Stimulated activated CD4-positive, alpha-beta T cell treated with anti-CD3 and anti-CD28 coated beads, Interleukin-15, amount 100 ng/mL, for 1 hour (primary cell): ENCODE measurements around the gene FAM184B.
"Not testable (repeated sequence)": the region's sequence is repeated elsewhere in the genome, so short reads cannot be mapped to it uniquely, and the experiment has no call there.

Experiments
- DNase-seq, 2 donors: peaks; one replicate each; pipeline ENCODE4 v3.0.0-alpha.2; 2020; ENCODE audit warnings: low read depth in 1 of 2, low spot score in 1 of 2

The FAM184B gene

DNA sequence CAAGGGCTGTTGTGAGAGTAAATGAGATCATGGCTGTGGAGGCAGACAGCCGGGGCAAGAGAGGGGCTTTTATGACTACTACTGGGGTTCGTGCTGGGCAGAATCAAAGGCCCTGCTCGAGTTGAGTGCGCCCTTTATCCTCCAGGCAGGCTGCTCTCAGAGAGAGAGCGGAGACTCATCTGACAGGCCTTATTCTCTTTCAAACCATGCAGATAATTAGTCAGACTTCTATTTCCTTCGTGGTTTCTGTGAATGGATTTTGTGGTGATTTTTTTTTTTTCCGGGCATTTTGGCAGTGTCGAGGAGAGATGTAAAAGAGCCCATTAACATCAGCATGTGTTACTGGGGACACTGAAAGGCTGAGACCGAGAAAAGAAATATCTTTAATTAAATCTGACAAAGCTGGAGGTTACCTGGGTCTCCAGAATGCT, 93.4 kb downstream of the FAM184B start:
- DNase-seq = no peak

- DNase-seq = no peak
Measured at GRCh38 chr4:17687237-17687857, 94.1 kb downstream of the FAM184B start.

GRCh38 chr4:17684648-17685047, 96.8 kb downstream of the FAM184B start:
- not testable (repeated sequence) for DNase-seq

DNA sequence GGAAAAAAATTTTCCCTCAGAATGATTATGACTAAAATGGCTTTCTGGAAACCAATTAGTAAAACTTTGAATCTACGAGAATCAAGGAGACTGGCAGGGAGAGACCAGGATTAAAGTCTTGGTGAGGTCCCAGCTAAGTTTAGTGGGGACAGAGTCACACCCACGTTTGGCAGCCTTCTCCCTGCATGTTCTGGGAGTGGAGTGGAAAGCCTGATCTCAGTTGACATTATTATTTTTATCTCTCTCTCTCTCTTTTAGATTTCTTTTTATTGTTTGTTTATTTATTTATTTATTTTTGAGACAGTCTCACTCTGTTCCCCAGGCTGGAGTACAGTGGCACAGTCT, 99.2 kb downstream of the FAM184B start:
- DNase-seq = no peak

GRCh38 chr4:17681281-17682221, 99.9 kb downstream of the FAM184B start:
- no peak for DNase-seq

DNA sequence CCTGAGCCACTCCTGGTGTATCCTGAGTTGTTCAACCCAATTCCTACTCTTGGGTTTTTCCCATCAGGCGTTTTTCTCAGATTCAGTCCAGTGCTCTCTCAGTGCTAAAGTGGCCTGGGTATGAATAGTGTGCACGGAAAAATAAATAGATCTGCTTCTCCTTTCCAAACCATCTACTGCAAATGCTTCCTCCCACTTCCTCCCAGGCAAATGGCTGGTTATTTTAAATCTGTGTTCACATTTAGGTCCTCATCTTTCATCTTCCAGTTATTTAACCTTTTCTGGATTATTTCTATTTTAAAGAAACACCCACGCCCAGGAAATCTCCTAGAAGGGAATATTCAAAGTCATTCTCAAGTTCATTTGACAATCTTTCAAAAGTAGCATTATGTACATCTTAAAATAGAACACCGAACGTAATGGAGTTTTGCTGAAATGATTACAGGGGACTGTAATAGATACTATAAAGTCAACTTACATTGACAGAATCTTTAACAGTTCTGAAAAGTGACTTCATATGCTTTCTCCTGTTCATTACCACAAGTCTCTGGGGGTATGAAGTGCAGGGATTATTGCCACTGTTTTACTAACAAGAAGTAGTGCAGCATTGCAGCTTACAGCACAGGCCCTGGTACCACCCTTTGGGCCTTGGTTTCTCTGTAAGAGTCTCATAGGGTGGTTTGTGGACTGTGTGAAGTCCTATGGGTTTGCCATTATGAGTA, 100.7 kb downstream of the FAM184B start:
- DNase-seq = no peak

DNA sequence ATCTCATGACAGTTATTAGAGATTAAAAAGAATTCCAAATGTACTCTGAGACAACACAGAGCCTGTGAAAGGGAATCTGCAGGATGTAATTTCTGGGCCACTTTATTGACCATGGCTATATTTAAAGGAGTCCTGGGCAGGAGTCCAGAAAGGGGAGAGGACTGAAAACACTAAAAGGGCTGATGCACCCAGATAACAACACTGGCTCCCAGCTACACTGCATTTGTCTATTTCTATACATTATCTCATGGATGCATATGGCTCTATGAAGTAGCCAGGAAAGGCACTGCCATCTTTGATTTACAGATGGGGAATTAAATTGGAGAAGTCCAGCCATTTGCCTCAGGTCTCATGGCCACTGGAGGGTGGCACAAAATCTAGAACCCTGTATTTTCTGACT, 111.0 kb downstream of the FAM184B start:
- no peak for DNase-seq

DNA sequence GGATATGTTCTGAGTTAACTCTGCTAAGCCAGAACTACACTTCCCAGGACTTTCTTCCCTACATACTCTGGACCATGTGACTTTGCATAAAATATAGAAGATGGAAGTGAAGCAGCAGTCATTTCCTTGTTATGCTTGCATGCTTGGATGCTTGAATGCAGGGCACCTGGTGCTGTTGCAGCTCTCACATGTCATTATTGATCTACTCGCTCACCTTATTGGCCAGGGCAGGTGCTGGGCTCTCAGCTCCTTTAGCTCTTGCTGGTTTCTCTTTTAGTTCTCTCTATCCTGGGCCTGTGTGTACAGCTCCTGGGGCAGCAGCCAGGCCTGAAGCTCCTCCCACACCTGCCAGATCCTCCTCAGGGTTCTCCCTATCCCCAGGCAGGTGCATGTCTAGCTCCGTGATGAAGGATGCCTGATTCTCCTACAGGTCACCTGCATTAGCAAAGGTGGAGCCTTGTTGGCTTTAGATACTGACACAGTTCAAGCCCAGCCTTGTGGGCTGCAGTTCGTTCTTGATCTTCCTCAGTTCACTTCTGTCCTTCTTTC, 113.7 kb downstream of the FAM184B start:
- DNase-seq = no peak

- DNase-seq = no peak
Measured at GRCh38 chr4:17667253-17667652, 114.2 kb downstream of the FAM184B start.

- DNase-seq = no peak
Measured at GRCh38 chr4:17665852-17666251, 115.6 kb downstream of the FAM184B start.

- no peak for DNase-seq
Measured at GRCh38 chr4:17665346-17665745, 116.1 kb downstream of the FAM184B start.

GRCh38 chr4:17664755-17665154, 116.7 kb downstream of the FAM184B start:
- DNase-seq = no peak

GRCh38 chr4:17662694-17663093, 118.7 kb downstream of the FAM184B start:
- no peak for DNase-seq

GRCh38 chr4:17659196-17659595, 122.2 kb downstream of the FAM184B start:
- not testable (repeated sequence) for DNase-seq

DNA sequence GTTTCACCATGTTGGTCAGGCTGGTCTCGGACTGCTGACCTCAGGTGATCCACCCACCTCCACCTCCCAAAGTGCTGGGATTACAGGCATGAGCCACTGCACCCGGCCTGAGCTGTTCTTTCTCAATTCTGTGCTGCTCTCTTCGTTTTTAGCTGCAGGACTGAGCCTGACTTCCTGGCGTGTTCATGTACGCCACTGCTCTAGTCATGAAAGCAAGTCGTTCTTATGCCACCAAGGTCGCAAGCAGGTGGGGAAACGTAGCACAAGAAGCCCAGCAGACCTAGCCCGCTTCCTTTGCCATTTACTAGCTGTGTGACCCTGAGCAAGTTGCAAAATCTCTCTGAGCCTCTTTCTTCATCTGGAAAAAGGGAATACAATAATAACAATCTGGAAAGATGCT, 123.6 kb downstream of the FAM184B start:
- DNase-seq = no peak

GRCh38 chr4:17657090-17657489, 124.3 kb downstream of the FAM184B start:
- no peak for DNase-seq

- no peak for DNase-seq
Measured at GRCh38 chr4:17654701-17655100, 126.7 kb downstream of the FAM184B start.

- DNase-seq = no peak
Measured at GRCh38 chr4:17650406-17650805, 131.0 kb downstream of the FAM184B start.

GRCh38 chr4:17647927-17648326, 133.5 kb downstream of the FAM184B start:
- DNase-seq = no peak

DNA sequence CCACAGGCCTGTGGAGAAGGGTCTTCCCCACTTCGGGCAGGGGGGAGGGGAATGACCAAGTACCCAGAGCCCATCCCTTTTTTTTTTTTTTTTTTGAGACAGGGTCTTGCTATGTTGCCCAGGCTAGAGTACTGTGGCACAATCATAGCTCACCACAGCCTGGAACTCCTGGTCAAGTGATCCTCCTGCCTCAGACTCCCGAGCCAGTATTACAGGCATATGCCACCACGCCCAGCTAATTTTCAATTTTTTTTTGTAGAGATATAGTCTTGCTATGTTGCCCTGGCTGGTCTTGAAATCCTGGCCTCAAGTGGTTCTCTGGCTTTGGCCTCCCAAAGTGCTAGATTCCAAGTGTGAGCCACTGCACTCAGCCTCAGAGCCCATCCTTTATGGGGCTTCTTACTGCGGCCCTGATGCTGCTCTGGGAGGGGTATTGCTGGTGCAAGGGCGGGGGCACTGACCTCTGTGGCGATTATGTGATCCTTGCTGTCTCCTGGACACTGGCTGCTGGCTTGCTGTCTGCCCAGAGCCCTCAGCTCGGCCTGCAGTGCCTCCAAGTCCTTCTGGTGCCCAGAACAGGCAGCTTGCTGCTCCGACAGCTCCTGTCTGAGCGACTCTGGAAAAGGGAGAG, 134.1 kb downstream of the FAM184B start:
- no peak for DNase-seq

DNA sequence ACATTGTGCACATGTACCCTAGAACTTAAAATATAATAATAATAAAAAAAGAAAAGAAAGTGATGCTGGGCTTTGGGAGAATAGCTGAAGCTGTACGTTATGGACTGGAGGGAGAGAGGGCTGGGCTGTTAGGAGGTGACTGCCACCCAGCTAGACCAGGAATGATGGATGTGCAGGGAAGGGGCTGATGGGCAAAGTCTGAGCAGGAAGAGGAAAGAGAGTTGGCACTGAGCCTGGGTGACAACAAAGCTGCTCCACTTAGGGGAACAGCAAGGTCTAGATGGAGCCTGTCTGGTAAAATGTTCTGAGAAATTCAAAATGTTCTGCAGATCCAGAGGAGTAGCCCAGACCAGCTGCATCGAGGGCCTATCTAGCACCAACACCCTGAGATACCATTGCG, 134.7 kb downstream of the FAM184B start:
- no peak for DNase-seq
